Measurements from ENCODE around the gene ELMO3.

ELMO3 gene

DNA sequence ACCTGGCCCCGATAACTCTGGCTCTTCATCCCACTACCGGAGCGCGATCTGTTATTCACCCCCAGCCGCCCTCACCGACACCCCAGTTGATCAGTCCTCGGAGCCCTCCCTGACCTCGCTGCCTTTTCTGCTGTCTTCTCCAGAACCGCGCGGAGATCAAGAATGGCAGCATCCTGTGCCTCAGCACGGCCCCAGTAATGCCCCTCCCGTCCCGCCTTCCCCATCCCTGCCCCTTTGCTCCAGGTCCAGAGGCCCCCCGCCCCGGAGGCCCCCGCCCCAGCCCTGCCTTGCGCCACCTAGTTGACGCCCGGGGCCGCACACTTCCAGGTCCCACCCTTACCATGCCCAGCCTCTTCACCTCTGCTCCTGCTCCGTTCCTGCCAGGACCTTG lies 872 bp downstream of the ELMO3 start:
- no peak for DNase-seq (ENCODE audit: low read depth)

DNA sequence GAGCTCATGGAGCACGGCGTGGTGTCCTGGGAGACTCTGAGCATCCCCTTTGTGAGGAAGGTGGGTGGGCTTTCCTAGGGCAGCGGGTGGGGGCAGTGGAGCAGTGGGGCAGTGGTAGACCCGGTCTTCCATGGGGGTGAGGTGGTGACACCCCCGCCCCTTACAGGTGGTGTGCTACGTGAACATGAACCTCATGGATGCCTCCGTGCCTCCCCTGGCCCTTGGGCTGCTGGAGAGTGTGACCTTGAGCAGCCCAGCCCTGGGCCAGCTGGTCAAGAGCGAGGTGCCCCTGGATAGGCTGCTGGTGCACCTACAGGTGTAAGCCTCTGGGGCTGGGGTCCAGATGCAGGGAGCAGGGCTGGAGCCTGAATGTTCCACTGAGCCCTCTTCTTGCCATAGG lies 1.6 kb downstream of the ELMO3 start:
- DNase-seq (ENCODE audit: low read depth), result no peak

DNA sequence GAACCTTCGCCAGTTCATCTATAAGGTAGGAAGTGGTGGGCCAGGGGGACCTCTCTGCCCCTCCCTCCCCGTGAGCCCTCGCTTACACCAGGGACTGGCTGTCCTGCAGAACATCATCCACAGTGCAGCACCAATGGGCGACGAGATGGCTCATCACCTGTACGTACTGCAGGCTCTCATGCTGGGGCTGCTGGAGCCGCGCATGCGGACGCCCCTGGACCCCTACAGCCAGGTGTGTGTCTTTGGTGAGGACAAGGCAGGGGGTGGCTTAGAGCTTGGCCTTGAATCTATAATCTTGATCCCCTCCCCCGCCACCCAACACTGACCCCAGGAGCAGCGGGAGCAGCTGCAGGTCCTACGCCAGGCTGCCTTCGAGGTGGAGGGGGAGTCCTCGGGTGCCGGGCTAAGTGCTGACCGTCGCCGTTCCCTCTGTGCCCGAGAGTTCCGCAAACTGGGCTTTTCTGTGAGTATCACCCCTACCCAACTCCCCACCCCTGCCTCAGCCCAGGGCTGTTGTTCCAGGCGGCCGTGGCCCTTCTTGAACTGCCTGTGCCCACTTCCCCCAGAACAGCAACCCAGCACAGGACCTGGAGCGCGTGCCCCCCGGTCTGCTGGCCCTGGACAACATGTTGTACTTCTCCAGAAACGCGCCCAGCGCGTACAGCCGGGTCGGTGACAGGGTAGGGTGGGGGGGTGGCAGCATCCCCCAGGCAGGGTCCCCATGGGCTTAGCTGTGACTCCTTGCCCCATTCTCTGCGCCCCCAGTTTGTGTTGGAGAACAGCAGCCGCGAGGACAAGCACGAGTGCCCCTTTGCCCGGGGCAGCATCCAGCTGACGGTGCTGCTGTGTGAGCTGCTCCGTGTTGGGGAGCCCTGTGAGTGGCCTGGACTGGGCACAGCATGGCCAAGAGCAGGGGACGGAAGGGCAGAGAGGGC lies 2.7 kb downstream of the ELMO3 start:
- no peak for DNase-seq (ENCODE audit: low read depth)

DNA sequence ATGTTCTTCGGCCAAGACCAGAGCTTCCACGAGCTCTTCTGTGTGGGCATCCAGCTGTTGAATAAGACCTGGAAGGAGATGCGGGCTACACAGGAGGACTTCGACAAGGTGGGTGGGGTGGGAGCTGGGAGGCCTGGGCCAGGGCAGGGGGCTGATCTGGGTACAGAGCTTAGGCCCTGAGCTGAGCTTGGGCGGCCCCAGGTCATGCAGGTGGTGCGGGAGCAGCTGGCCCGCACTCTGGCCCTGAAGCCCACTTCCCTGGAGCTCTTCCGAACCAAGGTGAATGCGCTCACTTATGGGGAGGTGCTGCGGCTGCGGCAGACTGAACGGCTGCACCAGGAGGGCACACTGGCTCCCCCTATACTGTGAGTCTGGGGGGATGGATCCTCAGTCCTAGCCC lies 3.5 kb downstream of the ELMO3 start:
- DNase-seq (ENCODE audit: low read depth), result no peak

DNA sequence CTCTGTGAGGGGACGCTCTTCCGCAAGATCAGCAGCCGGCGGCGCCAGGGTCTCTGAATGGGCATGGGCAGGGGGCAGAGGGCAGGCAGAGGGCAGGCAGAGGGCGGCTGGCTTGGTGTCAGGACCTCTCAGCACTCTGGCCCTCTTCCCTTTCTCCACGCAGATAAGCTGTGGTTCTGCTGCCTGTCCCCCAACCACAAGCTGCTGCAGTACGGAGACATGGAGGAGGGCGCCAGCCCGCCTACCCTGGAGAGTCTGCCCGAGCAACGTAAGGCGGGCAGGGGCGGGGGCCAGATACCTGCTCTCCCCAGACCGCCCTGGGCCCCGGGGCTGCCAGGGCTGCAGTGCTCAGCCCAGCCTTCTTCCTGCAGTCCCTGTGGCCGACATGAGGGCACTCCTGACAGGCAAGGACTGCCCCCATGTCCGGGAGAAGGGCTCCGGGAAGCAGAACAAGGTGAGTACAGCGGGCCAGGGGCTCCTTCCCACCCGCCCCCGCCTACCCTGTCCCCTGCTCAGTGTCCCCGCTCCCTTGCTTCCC lies 4.1 kb downstream of the ELMO3 start:
- no peak for DNase-seq (ENCODE audit: low read depth)

DNA sequence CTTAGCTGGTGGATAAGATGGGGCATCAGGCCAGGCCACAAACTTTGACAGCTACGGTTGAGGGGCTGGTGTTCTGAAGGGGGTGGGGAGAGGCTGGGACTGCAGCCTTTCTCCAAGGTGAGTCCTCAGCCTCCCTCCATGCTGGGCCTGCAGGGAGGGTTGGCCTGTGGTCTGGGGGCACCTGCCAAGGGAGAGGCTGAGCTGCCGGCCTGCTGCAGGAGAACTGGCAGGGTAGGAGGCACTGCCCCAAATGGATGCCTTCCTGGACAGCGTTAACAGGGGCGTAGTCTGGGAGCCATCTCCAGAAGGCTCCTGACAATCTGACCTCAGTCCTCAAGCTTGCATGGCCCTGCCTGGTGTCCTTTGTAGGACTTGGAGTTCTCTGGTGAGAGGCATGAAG lies 5.1 kb downstream of the ELMO3 start:
- no peak for DNase-seq (ENCODE audit: low read depth)

DNA sequence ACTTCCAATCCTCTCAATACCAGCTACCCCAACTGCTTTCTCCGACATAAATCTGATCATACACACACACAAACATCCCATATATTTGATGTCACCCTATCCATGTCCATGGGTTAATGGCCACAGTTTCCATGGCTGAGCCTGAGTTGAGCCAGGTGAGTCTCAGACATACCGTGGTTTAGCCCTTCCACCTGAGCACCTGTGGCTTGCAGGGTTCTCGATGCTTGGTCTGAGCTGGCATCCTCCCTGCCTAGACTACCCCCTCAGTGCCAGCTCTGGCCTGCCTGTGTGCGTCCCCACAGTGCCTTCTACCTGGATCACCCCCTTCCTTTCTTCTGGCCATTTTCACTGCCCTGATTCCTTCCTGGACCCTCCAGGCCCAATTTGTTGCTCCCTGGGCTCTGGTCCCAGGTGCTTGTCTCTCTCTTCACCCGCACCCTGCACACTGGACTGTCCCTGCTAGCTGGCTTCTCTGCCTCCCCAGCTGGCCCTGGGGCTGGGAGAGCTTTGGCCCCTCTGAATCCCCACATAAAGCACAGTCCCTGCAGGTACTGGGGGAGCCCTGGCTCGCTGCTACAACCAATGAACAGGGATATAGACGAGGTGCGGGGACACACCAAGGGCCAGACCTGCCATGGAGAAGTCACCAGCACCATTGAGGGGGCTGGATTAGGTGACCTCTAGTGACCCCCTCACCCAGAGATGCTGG lies 7.4 kb downstream of the ELMO3 start:
- no peak for DNase-seq (ENCODE audit: low read depth)

DNA sequence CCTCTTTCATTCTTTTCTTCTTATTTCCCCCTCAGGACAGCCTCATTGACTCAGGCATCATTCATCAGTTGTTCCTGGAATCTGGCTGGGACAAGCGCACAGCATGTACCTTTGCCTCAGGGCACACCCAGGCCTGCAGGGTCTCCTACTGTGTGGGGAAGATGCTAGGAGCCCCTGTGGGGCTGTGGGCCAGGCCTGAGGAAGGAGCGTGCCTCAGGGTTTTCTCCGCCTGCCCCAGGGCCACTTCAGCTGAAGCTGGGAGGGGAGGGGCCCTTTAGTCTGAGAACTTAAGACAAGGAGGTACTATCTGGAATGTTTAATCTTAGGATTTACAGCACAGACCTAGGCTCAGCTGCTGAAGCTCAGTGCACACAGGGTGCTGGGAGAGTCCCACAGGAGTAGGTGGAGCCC lies 7.9 kb downstream of the ELMO3 start:
- DNase-seq (ENCODE audit: low read depth), result no peak

DNA sequence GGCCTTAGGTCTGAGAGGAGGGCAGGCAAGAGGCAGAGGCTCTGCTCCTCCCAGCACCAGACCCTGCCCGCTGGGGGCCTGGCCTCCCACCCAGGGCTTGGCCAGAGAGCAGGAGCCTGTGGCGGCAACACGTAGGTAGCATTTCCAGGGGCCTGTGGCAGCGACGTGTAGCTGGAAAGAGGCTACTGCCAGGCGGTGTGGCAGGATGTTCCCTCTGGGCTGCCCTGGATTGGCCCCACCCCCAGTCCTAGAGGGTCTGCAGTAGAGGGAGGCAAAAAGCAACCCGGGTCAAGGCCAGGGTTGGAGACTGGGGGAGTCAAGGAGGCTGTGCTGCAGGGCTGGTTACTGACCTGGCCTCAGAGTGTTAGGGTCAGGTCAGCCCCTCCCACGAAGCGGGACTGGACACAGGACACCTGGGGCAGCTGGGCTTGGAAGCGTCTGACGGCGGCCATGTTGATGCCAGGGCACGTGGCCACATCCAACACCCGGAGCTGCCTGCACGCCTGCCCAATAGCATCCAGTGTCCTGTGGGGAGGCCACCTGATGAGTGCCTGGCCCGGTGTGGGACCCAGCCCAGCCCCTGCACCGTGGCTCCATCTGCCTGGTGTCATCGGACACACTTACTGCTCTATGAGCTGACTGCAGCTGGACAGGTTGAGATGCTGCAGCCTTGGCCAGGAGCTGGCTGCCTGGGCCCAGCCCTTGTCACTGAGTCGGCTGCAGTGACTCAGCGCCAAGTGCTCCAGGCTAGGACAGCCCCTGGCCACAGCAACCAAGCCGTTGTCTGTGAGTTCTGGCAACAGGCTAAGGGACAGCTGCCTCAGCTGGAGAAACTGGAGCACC lies 8.5 kb downstream of the ELMO3 start:
- DNase-seq (ENCODE audit: low read depth), result no peak

DNA sequence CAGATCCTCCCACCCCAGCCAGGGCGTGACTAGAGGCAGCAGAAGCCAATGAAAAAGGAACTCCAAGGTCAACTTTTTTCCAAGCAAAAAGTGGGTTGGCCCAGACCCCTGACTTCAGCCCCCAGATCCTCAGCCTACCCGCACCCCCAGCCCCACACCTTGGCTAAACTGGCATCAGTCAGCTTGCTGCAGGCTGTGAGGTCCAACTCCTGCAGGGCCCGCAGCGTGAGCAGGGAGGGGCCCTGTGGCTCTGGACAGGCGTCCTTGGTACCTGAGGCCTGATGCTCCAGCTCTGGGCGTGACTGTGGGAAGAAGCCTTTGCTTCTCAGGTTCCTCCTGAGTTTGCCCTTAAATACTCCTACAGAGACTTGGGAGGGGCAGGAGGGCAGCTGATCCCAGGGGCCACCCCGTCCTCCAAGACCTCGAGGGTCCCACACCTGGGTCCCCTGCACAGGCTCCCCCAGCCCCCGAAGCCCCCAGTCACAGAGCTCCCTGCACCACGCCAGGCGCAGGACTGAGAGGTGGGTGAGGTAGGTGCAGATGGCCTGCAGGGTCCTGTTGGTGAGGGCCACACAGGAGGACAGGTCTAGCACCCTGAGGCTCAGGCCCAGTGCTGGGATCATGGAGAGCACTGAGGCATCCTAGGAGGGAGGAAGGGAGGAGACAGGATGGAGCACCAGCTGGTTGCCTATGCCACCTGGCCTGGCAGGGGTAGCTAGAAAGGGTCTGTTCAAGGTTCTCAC lies 9.4 kb downstream of the ELMO3 start:
- no peak for DNase-seq (ENCODE audit: low read depth)

DNA sequence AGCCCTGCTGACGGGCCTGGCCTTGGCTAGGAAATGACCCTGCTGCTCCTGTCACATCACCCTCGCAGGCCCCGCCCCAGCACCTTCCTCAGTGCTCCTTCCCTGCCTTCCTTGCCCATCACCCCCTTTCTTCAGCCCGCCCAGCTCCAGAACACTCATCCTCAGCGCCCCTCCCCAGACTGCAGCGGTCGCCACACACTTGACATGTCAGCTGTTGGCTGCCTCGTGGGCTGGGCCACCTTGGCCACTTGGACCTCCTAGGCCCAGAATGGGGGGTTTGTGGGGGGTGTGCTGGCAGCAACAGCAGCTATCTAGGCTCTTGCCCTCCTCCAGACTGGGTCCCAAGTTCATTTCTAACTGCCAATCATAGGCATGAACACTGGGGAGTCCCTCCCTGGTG lies 10.6 kb downstream of the ELMO3 start:
- DNase-seq (ENCODE audit: low read depth), result no peak

DNA sequence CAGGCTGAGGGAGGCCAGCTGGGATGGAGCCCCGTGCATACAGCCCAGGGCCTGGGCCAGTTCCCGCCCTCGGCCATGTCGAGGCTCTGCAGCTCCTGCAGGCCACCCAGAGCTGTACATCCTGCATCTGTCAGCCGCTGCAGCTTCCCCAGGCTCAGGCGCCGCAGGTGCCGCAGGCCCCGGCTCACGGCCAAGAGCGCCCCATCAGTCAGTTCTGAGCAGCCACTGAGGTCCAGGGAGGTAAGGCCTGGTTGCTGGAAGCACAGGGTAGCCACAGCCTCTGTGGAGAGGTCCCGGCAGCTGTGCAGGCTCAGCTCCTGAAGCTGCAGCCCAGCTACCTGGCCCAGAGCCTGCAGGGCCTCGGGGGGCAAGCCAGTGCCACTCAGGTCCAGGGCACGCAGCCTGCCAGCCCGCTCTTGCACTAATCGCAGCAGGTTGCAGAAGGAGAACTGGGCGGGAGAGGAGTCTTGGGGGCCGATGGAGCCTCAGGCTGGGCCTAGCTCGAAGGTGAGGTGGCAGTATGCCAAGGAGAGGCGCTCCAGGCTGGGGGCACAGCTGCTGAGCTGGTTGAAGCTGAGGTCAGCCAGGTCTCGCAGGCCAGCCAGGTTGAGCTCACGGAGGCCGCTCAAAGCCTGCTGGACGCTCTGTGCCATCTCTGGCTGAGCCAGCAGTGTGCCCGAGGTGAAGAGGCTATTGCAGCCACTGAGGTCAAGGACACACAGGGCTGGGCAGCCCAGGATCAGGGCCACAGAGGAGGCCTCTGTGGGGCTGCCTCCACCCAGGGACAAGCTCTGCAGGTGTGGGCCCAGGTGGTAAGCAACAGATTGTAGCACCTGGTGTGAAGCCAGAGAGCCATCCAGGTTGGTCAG lies 11.4 kb downstream of the ELMO3 start:
- DNase-seq (ENCODE audit: low read depth), result no peak

DNA sequence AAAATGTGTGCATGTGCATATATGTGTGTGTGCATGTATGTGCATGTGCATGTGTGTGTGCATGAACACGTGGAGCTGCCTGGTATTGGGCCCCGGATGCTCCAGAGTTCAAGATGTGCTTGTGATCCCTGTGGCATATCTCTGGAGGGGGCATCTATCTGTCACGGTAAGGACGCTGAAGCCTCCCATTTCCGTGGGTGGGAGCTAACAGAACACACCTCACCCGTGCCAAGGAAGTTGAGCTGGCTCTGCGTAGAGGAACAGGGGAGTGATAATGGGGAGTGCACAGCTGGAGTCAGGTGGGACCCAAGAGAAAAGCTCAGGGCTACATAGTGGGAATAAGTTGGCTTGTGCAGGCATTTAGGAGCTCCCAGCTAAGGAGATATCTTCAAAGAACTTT lies 12.7 kb downstream of the ELMO3 start:
- DNase-seq (ENCODE audit: low read depth), result no peak

DNA sequence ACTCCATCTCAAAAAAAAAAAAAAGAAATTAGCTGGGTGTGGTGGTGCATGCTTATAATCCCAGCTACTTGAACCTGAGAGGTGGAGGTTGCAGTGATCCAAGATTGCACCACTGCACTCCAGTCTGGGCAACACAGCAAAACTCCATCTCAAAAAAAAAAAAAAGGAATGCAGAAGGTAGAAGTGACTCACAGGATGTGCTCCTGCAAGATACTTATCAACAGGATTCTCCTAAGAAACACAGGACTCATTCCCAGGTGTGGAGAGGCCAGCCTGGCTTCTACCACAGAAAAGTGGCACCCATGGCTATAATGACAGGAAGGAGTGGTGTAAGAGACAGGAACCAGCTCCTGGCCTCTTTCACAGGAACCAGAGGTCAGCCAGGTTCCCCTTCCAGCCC lies 13.8 kb downstream of the ELMO3 start:
- no peak for DNase-seq (ENCODE audit: low read depth)

DNA sequence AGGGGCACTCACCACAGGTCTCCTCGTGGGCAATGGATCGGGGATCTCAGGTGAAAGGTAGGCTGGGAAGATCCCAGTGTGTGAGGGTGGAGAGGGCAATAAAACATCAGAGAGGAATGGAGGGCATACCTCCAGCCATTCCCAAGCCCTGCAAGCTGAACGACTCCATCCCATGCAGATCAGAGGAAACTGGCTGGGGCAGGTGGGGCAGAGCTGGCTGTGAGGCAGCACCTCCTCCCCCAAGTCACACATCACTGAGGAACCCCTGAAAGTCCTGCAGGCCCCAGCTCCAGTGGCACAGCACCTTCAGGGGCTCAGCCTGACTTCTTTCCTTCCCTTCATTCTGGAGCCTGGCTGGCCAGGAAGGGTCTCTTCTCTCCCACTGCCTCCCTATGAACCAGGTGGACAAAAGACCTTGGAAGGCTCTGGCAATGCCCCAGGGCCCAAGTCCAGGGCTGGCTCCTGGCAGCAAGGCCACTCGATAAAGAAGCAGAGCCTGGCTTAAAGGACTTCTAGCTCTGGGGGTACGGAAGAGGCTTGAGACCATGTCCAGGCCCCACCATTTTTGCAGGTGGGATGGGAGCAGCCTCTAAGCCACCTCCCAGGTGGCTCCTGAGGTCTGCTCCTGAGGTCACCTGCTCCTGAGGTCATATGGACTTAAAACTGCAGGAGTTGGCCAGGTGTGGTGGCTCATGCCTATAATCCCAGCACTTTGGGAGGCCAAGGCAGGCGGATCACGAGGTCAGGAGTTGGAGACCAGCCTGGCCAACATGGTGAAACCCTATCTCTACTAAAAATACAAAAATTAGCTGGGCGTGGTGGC lies 14.5 kb downstream of the ELMO3 start:
- no peak for DNase-seq (ENCODE audit: low read depth)

DNA sequence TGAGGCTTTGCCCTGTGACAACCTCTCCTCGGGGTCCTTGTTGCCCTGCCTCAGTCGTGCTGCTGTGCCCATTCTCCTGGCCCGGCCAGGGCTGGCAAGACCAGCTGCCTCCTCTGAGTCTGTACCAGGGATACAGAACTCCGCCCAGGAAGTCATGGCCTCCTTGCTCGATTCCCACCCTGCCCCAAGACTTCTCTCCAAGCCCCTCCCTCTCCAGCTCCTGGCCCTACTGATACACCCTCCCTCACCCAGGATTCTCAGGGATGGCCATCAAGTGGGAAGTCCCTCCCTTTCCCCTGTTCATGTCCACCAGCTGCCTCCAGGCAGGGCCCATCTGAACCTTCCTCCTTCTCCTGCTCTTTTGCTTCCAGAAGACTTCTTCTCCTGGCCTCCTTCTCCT lies 16.8 kb downstream of the ELMO3 start:
- DNase-seq (ENCODE audit: low read depth), result no peak

DNA sequence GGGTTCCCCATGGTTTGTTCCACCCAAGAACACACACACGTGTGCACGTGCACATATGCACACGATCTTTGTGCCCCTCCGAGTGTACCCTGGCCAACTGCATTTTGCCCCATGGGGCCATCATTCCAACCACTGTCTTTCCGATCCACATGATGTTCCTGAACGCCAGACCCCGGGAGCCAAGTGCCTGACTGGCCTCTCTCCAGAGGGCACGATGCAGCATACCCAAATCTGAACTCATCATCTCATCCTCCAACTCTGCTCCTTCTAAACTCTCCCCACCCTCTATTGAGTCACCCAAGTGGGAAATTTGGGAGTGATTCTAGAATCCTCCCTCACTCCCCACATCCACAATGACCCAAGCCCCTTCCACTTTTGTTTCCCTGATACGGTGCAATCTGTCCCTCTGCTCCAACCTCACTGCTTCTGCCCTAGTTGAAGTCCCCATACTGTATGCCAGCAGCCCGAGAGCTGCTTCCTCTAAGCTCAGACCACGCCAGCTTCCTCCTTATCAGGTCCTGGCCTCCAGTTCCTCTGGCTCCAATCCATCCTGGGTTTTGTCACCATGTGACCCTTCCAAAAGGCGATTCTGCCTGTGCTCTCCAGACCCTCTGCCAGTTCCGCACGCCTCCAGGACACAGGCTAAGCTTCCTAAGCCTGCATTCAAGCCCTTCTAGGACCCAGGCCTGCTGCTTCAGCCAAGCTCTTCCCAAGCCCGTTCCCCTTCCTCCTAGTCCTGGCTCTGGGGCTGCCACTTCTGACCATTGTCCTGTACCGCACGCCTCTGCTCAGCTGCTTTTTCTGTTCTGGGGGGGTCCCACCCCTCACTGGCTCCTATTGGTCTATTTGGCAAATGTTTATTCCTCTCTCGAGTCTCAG lies 17.9 kb downstream of the ELMO3 start:
- DNase-seq (ENCODE audit: low read depth), result no peak

DNA sequence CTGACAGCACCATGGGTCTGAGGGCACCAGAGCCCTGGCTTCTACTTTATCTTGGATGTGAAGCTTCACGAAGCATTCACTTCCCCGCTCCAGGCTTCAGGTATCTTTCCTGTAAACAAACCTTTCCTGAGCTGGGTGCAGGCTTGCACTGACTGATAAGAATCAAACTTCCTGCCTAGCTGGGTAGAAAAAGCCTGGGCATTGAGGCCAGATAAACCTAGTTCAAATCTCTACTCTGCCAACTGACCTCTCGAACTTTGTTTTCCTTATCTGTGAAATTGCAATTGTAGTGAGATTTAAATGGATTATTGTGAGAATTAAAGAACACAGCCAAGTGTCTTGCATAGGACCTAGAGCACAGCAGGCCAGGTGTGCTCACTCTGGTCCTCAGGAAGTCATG lies 25.1 kb downstream of the ELMO3 start:
- no peak for DNase-seq (ENCODE audit: low read depth)

Data from amniotic epithelial cell (primary cell).